ENCODE data around the gene SGPP2.

DNA sequence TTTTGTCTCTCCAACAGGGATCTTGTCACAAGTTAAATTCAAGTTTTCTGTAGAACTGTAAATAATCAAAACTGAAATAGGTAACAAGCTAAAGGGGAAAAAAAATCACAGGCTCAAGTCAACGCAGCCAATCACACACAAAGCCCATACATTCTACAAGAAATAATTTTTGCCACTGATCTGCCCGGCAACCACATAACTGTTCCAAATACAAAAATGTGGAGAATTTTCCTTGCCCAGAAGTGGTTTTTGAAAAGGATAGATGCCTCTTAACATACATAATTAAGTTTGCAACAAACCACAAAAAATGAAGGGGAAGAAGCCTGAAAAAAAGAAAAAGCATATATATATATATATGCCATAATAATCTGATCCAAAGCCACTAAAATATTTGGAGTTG lies 171.2 kb downstream of the SGPP2 start:
- no peak for TF ChIP-seq POLR2A (IDR thresholded peaks at IDR 0.05)
- TF ChIP-seq, protein P1, sequence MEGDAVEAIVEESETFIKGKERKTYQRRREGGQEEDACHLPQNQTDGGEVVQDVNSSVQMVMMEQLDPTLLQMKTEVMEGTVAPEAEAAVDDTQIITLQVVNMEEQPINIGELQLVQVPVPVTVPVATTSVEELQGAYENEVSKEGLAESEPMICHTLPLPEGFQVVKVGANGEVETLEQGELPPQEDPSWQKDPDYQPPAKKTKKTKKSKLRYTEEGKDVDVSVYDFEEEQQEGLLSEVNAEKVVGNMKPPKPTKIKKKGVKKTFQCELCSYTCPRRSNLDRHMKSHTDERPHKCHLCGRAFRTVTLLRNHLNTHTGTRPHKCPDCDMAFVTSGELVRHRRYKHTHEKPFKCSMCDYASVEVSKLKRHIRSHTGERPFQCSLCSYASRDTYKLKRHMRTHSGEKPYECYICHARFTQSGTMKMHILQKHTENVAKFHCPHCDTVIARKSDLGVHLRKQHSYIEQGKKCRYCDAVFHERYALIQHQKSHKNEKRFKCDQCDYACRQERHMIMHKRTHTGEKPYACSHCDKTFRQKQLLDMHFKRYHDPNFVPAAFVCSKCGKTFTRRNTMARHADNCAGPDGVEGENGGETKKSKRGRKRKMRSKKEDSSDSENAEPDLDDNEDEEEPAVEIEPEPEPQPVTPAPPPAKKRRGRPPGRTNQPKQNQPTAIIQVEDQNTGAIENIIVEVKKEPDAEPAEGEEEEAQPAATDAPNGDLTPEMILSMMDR (IDR thresholded peaks at IDR 0.05): no peak
